RWPE1 (cell line): ENCODE results near the gene TMEM253.

Experiments
- CTCF ChIA-PET: fragments of 350-600 bp; sonication (Branson Sonifier 250); formaldehyde crosslinking; extraction: SDS; loops from one replicate; lab custom pipeline; 2021; lab: Yijun Ruan, JAX
- POLR2A ChIA-PET: fragments of 400-600 bp; formaldehyde crosslinking; extraction: SDS; loops from one replicate; lab custom pipeline; 2020; ENCODE audit warnings: antibody characterized with exemption; ENCODE audit not compliant: low non-redundant PET; lab: Yijun Ruan, JAX
- DNase-seq: peaks from one replicate; pipeline ENCODE4 v3.0.0; 2012; ENCODE audit warnings: low spot score
- H3K27ac ChIP-seq: fragments of 450-650 bp; 2 replicates; pipeline ENCODE4 v1.5.1; 2017
- CTCF ChIP-seq: fragments of 450-650 bp; conservative IDR thresholded peaks from 2 replicates; pipeline ENCODE4 v1.5.1; 2017; ENCODE audit warnings: low read depth, mild to moderate bottlenecking

Gene TMEM253

GRCh38 chr14:21061347-21061668 is 39.6 kb upstream of the TMEM253 start:
- ChIA-PET CTCF (interaction anchor here (0.6 to 1.0 kb wide), 2 partner anchors 10 to 35 kb away, joined by 3 read pairs; no protein-coding TSS in a partner anchor), POLR2A (no interaction called here)
- TF ChIP-seq CTCF, result no peak
- DNase-seq, result no peak
- no peak overlapping the region for H3K27ac ChIP-seq

DNA sequence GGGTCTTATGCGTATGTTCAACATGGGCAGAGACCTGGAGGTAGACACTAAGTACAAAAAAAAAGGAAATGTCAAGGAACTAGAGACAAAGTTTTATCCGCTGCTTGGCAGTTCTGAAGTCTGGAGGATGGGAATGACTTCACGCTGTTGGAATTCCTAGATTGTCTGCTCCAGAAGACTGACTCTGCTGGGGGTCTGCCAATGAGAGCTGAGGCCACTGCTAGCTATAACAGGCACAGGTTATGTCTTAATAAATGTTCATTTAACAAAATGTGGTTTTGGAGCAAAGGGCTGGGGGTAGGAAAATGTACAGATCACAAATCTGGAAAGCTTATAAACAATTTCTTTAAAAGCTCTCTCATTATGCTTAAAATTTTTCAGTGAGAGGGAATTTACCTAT is 37.4 kb upstream of the TMEM253 start:
- H3K27ac ChIP-seq, result no peak overlapping the region
- CTCF ChIA-PET, result no interaction called here
- POLR2A ChIA-PET, result no interaction called here

DNA sequence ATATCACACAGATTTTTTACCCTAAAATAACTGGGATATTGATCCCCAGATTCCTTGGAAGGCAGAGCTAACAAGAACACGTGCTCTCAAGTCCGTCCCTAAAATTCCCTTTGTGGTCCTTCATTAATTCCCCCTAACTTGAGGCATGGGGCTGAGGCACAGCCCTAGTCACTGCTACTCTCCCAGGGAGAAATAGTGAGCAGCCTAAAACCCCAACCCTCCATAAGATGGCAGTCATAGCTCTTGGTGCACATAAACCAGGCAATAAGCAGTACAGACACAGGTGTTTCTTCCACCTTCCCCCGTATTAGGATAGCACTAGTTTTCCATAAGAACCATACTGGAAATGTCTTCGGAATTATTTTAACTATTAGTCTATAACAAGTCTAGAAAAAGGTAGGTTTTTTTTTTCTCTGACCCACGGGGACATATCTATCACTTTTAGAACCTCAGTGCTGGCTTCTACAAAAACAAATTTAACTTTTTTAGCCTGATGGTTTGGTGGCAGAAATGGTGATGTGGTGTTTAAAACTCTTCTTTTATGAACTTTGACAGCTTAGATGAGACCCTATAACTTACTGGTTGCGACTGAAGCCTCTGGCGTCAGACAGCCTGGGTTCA is 33.9 kb upstream of the TMEM253 start:
- POLR2A ChIA-PET, result no interaction called here

More for the DNA sequence above, 37.4 kb upstream of the TMEM253 start:
- DNase-seq, result no peak
- TF ChIP-seq CTCF, result no peak

DNA sequence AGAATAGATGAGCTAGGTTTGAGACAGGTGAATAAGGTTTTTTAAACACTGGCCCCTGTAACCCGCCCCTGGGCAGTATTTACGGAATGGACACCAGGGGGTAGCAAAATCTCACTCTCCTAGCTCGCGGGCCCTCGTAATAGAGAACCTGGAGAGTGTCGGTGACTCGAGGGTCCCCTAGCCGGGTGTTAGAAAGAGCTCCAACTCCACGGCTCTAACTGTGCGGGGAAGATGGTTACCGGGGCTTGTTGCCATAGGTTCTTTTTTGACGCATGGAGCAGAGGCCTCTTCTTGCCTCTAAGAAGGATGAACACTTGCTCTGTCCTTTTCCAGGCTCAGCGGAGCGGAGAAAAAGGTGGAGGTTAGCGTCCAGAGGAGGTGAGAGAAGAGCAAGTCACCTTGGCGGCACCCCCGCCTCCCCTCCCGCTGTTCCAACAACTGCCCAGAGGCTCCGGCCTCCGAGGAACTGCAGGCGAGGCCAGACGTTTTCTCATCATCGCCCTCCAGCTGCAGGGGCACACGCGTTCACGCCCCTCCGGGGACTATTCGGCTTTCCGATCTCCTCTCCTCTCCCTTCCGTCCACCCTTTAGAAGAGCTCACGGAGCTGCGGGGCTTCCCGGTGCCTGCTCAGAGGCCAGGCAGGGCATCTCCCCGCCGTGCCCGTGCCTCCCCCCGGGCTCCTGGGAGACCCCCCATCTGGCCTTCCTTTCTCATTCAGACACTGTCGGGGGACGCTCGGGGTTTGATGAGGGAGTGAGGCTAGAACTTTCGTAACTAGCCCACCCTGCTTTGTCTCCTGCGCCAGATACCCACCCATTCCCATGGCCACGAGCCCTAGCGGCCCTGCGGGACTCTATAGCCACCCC is 32.1 kb upstream of the TMEM253 start:
- POLR2A ChIA-PET, result interaction anchor here (0.6 kb wide), 1 partner anchor 202 kb away, joined by 6 read pairs; no protein-coding TSS in a partner anchor
- peak; percentile 78 for DNase-seq
- TF ChIP-seq CTCF, result peak; percentile 71
- no peak overlapping the region; the same call in 1 of the 2 replicates for H3K27ac ChIP-seq
- CTCF ChIA-PET, result interaction anchor here (0.5 to 3.0 kb wide), 14 partner anchors 8 to 453 kb away, joined by 3 to 70 read pairs (median 4); partner anchors contain the start of genes RNASE7 and TMEM253

More for the DNA sequence above, 33.9 kb upstream of the TMEM253 start:
- DNase-seq, result peak; percentile 36
- H3K27ac ChIP-seq, result no peak overlapping the region
- TF ChIP-seq CTCF, result no peak
- CTCF ChIA-PET, result interaction anchor here (0.6 to 3.0 kb wide), 9 partner anchors 25 to 84 kb away, joined by 3 to 70 read pairs (median 4); partner anchors contain the start of genes RNASE7 and TMEM253

GRCh38 chr14:21069388-21070082 is 31.3 kb upstream of the TMEM253 start:
- ChIA-PET POLR2A (interaction anchor here (1.1 kb wide), 1 partner anchor 24 kb away, joined by 3 read pairs; no protein-coding TSS in a partner anchor), CTCF (interaction anchor here (0.7 to 3.0 kb wide), 7 partner anchors 23 to 453 kb away, joined by 3 to 70 read pairs (median 12); partner anchors contain the start of gene TMEM253)
- TF ChIP-seq CTCF, result no peak
- peak overlapping the region; percentile 83 for H3K27ac ChIP-seq
- DNase-seq, result peak; percentile 11
